Ovary (tissue), 3 donors: ENCODE measurements around the gene GSG1L.

Experiments used
- POLR2A ChIP-seq: fragments of 450-650 bp; IDR thresholded peaks from one replicate; pipeline ENCODE4 v1.6.1; 2017; ENCODE audit warnings: antibody characterized with exemption, mild to moderate bottlenecking, moderate library complexity
- TF ChIP-seq, protein P1 (sequence below), 3 donors: fragments of 450-650 bp in 2 of 3; fragments of 200-600 bp in 1 of 3; IDR thresholded peaks; one replicate each; pipeline versions ENCODE4 v1.5.1 to v1.8.0; 2016 to 2022; ENCODE audit warnings: antibody characterized with exemption in 3 of 3, mild to moderate bottlenecking in 1 of 3
- donor health status: DM: no; HTN: no; CAD: no.

DNA sequence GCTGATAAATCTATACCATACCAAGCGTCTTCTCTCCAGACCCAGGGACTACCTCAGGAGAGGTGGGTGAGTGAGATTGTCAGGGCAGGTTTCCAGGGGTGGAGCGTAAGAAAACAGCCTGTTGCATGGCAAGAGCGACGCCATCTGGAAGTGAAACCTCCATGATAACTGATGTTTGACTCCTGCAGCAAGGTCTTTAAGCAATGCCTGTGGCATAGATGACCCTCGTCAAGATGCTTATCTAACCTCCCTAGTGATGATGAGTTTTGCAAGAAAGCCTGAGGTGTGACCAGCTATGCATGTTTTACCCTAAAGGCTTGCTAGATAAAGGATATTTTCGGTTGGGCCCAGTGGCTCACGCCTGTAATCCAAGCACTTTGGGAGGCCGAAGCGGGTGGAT is 71.6 kb downstream of the GSG1L start:
- TF ChIP-seq, protein P1, sequence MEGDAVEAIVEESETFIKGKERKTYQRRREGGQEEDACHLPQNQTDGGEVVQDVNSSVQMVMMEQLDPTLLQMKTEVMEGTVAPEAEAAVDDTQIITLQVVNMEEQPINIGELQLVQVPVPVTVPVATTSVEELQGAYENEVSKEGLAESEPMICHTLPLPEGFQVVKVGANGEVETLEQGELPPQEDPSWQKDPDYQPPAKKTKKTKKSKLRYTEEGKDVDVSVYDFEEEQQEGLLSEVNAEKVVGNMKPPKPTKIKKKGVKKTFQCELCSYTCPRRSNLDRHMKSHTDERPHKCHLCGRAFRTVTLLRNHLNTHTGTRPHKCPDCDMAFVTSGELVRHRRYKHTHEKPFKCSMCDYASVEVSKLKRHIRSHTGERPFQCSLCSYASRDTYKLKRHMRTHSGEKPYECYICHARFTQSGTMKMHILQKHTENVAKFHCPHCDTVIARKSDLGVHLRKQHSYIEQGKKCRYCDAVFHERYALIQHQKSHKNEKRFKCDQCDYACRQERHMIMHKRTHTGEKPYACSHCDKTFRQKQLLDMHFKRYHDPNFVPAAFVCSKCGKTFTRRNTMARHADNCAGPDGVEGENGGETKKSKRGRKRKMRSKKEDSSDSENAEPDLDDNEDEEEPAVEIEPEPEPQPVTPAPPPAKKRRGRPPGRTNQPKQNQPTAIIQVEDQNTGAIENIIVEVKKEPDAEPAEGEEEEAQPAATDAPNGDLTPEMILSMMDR (IDR thresholded peaks at IDR 0.05): no peak
- TF ChIP-seq POLR2A: no peak
